ENCODE results near the gene CAND2.

Gene CAND2

DNA sequence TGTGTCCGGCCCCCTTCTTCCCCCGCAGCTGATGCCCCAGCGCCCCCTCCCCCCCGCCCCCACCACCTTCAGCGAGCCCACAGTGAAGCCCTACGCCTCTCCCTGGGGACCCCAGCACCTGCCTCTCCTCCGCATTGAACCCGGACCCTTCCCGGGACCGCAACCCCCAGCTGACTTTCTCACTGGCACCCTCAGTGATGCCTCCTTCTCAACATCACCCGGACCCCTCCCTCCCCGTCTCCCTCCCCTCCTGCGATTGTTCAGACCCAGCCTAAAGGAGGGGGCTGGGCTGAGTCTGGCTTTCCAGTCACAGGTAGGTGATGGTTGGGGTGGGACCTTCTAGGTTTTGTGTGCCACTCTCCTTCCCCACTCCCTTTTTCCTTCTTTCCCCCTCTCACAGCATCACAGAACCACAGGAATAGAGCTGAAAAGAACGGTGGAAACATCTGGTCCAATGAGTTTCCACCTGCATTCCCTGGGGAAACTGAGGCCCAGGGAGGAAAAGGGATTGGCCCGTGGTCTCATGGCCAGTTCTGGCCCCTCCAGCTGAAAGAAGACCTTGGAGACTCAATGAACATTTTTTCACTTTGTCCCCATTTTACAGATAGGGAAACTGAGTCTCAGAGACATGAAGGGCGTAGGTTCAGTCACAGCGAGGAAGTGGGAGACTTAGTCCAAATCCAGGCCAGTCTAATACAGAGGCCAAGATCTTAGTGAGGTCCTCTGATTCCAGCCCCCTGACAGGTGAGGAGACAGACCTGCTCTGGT, 828 bp downstream of the CAND2 start:
- H3K4me3 ChIP-seq (ENCODE audit: low read depth, low read length): no peak overlapping the region
- TF ChIP-seq, protein P1, sequence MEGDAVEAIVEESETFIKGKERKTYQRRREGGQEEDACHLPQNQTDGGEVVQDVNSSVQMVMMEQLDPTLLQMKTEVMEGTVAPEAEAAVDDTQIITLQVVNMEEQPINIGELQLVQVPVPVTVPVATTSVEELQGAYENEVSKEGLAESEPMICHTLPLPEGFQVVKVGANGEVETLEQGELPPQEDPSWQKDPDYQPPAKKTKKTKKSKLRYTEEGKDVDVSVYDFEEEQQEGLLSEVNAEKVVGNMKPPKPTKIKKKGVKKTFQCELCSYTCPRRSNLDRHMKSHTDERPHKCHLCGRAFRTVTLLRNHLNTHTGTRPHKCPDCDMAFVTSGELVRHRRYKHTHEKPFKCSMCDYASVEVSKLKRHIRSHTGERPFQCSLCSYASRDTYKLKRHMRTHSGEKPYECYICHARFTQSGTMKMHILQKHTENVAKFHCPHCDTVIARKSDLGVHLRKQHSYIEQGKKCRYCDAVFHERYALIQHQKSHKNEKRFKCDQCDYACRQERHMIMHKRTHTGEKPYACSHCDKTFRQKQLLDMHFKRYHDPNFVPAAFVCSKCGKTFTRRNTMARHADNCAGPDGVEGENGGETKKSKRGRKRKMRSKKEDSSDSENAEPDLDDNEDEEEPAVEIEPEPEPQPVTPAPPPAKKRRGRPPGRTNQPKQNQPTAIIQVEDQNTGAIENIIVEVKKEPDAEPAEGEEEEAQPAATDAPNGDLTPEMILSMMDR (IDR thresholded peaks at IDR 0.05; ENCODE audit: borderline replicate concordance, insufficient read depth, low read depth, low read length): no peak

DNA sequence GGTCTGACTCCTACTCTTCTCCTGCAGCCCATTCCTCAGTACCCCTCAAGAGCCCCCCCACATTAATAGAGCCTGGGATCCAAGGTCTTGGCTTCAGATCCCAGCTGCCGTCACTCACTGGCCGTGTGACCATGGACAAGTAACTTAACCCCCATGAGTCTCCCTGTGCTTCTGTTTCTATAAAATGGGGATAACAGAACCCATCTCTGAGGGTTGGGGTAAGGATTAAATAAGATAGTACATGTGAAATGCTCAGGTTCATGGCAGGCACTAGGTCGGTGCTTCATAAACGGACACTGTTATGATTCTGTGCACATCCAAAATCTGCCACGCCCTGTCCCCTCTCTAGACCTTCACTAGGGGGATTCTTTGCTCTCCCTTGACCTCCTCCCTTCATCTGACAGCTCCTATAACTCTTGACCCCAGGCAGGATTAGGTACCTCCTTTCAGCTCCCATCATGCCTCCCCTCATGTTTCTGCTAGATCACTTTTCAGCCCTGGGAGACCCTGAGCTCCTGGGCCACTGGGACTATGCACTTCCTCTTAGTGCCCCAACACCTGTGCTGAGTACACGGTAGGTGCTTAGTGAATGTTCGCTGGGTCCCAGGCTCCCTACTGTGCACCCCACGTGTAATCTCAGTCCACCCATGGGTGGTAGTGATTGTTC, 1.5 kb downstream of the CAND2 start:
- H3K4me3 ChIP-seq (ENCODE audit: low read depth, low read length): no peak overlapping the region
- TF ChIP-seq, protein P1 (IDR thresholded peaks at IDR 0.05; ENCODE audit: borderline replicate concordance, insufficient read depth, low read depth, low read length): no peak

- TF ChIP-seq, protein P1 (IDR thresholded peaks at IDR 0.05; ENCODE audit: borderline replicate concordance, insufficient read depth, low read depth, low read length): no peak
- no peak overlapping the region for H3K4me3 ChIP-seq (ENCODE audit: low read depth, low read length)
Measured at GRCh38 chr3:12798559-12799179, 2.2 kb downstream of the CAND2 start.

GRCh38 chr3:12799525-12800440, 3.3 kb downstream of the CAND2 start:
- TF ChIP-seq, protein P1 (IDR thresholded peaks at IDR 0.05; ENCODE audit: borderline replicate concordance, insufficient read depth, low read depth, low read length): no peak

GRCh38 chr3:12803371-12803770, 6.9 kb downstream of the CAND2 start:
- TF ChIP-seq, protein P1 (IDR thresholded peaks at IDR 0.05; ENCODE audit: borderline replicate concordance, insufficient read depth, low read depth, low read length): no peak
- no peak overlapping the region for H3K4me3 ChIP-seq (ENCODE audit: low read depth, low read length)

More at GRCh38 chr3:12799525-12800440, 3.3 kb downstream of the CAND2 start:
- no peak overlapping the region for H3K4me3 ChIP-seq (ENCODE audit: low read depth, low read length)

- TF ChIP-seq, protein P1 (IDR thresholded peaks at IDR 0.05; ENCODE audit: borderline replicate concordance, insufficient read depth, low read depth, low read length): no peak
Measured at GRCh38 chr3:12807066-12807465, 10.6 kb downstream of the CAND2 start.

More at GRCh38 chr3:12807066-12807465, 10.6 kb downstream of the CAND2 start:
- no peak overlapping the region for H3K4me3 ChIP-seq (ENCODE audit: low read depth, low read length)
